ENCODE measurements around the gene TMEM202.
"Not testable (repeated sequence)": the region's sequence is repeated elsewhere in the genome, so short reads cannot be mapped to it uniquely, and the experiment has no call there.

TMEM202 gene

DNA sequence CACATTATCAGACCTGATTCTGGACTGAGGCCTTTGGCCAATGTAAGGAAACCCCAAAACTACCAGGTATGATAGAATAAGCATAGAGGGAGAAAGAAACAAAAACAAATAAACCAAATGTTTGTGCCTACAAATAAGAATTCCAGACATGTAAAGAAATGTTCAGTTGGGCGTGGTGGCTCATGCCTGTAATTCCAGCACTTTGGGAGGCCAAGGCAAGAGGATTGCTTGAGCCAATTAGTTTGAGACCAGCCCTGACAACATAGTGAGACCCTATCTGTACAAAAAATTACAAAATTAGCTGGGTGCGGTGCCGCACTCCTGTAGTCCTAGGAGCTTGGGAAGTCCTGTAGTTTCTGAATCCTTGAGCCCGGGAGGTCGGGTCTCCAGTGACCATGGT lies 13.0 kb downstream of the TMEM202 start:
- no peak overlapping the region for H3K4me3 ChIP-seq (ENCODE audit: control insufficient read depth, low read depth, low read length)
- TF ChIP-seq CTCF (IDR thresholded peaks at IDR 0.05; ENCODE audit: control insufficient read depth, insufficient read depth, low read depth, low read length, missing control alignments), result no peak
- no peak for DNase-seq (ENCODE audit: low read depth)

- H3K4me3 ChIP-seq (ENCODE audit: control insufficient read depth, low read depth, low read length), result no peak overlapping the region
- DNase-seq (ENCODE audit: low read depth), result no peak
- TF ChIP-seq CTCF (IDR thresholded peaks at IDR 0.05; ENCODE audit: control insufficient read depth, insufficient read depth, low read depth, low read length, missing control alignments), result no peak
Observed at GRCh38 chr15:72411544-72411943, 13.4 kb downstream of the TMEM202 start.

GRCh38 chr15:72413337-72413736 lies 15.2 kb downstream of the TMEM202 start:
- H3K4me3 ChIP-seq (ENCODE audit: control insufficient read depth, low read depth, low read length); DNase-seq (ENCODE audit: low read depth): not testable (repeated sequence)

DNA sequence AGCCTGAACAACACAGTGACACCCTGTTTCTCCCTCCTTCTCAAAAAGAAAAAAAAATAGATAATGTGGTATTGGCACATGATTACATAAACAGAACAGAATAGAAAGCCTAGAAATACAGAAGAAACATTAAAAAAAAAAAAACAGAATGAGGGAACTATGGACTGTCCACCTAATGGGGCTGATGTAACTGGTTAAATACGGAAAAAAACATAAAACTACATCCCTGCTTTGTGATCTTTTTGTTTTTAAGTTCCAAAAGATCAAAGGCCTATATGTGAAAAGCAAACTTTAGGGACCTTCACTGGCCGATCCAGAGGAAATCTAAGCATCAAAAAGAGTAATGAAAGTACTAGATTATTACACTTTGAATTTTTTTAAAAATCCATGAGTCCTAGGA lies 17.2 kb downstream of the TMEM202 start:
- TF ChIP-seq CTCF (IDR thresholded peaks at IDR 0.05; ENCODE audit: control insufficient read depth, insufficient read depth, low read depth, low read length, missing control alignments), result no peak
- no peak overlapping the region for H3K4me3 ChIP-seq (ENCODE audit: control insufficient read depth, low read depth, low read length)
- DNase-seq (ENCODE audit: low read depth), result no peak

- DNase-seq (ENCODE audit: low read depth), result not testable (repeated sequence)
Observed at GRCh38 chr15:72419768-72420167, 21.7 kb downstream of the TMEM202 start.

DNA sequence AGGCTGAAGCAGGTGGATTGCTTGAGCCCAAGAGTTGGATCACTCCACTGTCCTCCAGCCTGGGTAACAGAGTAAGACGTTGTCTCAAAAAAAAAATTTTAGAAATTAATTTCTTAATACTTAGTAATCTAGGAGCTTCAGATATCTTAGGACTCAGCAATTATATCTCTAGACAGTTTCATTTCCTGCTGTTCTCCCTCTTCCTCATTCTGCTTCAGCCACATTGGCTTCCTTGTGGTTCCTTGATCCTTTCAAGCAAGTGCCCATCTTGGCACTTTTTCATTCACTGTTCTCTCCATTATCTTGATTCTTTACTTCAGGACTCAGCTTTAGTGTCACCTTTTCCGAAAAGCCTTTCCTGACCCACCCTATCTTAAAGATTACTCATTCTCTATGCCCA lies 22.5 kb downstream of the TMEM202 start:
- no peak for DNase-seq (ENCODE audit: low read depth)
- no peak for TF ChIP-seq CTCF (IDR thresholded peaks at IDR 0.05; ENCODE audit: control insufficient read depth, insufficient read depth, low read depth, low read length, missing control alignments)
- H3K4me3 ChIP-seq (ENCODE audit: control insufficient read depth, low read depth, low read length), result no peak overlapping the region

More at GRCh38 chr15:72419768-72420167, 21.7 kb downstream of the TMEM202 start:
- H3K4me3 ChIP-seq (ENCODE audit: control insufficient read depth, low read depth, low read length), result not testable (repeated sequence)

DNA sequence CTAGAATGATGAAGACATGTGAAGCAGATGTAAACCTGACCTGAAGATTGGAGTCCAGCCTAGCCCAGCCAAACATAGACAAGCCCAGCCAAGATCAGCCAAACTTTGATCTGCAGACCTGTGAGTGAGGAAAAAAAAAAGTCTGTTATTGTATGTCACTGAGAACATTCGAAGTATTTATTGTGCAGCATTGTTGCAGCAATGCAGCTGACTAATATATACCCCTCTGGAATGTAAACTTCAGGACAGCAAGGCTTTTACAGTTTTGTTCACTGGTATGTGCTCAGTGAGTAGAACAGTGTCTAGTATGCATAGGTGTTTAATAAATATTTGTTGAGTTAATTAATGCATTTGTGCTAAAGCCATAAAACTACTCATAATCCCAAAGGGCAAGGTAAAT lies 23.4 kb downstream of the TMEM202 start:
- TF ChIP-seq CTCF (IDR thresholded peaks at IDR 0.05; ENCODE audit: control insufficient read depth, insufficient read depth, low read depth, low read length, missing control alignments), result no peak

GRCh38 chr15:72423256-72423655 lies 25.2 kb downstream of the TMEM202 start:
- DNase-seq (ENCODE audit: low read depth), result no peak
- H3K4me3 ChIP-seq (ENCODE audit: control insufficient read depth, low read depth, low read length), result no peak overlapping the region
- TF ChIP-seq CTCF (IDR thresholded peaks at IDR 0.05; ENCODE audit: control insufficient read depth, insufficient read depth, low read depth, low read length, missing control alignments), result no peak

More for the DNA sequence above, 23.4 kb downstream of the TMEM202 start:
- H3K4me3 ChIP-seq (ENCODE audit: control insufficient read depth, low read depth, low read length), result no peak overlapping the region
- DNase-seq (ENCODE audit: low read depth), result no peak

Measured in AG09309 (cell line).